ENCODE results near the gene TRMU.

The TRMU gene

GRCh38 chr22:46319319-46319718, 16.2 kb upstream of the TRMU start:
- no peaks in the 10 kb centered on the region for H3K27me3 ChIP-seq
- peaks cover 100% of the 10 kb centered on the region for H3K36me3 ChIP-seq
- H4K20me1 ChIP-seq = peaks cover 41% of the 10 kb centered on the region; the same call in 1 of the 2 replicates
- no peak overlapping the region for H3K4me2 ChIP-seq
- no peak overlapping the region for H3K27ac ChIP-seq
- no peak overlapping the region; the same call in 1 of the 2 replicates for H3K9ac ChIP-seq
- no peak for TF ChIP-seq Cebpa-rat (IDR thresholded peaks at IDR 0.05)
- no peak overlapping the region for H3K4me3 ChIP-seq
- H3K4me1 ChIP-seq = no peaks in the 10 kb centered on the region
- H3K9me3 ChIP-seq = no peaks in the 10 kb centered on the region

GRCh38 chr22:46320166-46320710, 15.3 kb upstream of the TRMU start:
- no peak overlapping the region for H3K27ac ChIP-seq
- peaks cover 100% of the 10 kb centered on the region for H3K36me3 ChIP-seq
- H3K4me1 ChIP-seq = no peaks in the 10 kb centered on the region
- no peaks in the 10 kb centered on the region for H3K27me3 ChIP-seq
- TF ChIP-seq Cebpa-rat (IDR thresholded peaks at IDR 0.05) = no peak
- 0 out of 2 replicates have a peak overlapping the region, but pooled peaks have one; percentile 19 for H3K9ac ChIP-seq
- no peak overlapping the region for H3K4me3 ChIP-seq
- H4K20me1 ChIP-seq = peaks cover 41% of the 10 kb centered on the region; the same call in 1 of the 2 replicates
- no peaks in the 10 kb centered on the region for H3K9me3 ChIP-seq
- H3K4me2 ChIP-seq = no peak overlapping the region

DNA sequence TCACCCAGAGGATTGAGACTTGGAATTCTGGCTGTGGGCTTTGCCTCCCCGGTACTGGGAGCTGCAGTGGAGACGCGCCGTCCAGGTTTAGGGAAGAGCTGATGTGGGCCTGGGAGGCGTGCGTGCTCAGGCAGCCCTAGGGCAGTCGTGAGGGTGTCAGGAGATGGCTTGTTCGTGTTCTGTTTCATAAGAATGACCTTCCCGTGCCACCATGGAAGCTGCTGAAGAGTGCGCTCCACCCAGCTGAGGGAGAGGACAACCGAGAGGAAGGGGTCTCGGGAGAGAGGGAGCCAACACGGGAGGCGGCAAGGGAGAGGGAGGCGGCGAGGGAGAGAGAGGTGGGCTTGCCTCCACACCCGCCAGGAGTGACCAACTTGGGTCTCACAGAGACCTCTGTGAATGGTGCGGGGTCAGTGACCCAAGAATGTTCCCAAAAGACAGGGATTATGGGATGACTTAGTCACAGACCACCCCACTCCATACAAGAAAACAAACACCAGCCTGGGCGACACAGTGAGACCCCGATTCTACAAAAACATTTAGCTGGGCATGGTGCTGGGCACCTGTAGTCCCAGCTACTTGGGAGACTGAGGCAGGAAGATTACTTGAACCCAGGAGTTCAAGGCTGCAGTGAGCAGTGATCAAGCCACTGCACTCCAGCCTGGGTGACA, 14.7 kb upstream of the TRMU start:
- Histone ChIP-seq H4K20me1 (peaks cover 41% of the 10 kb centered on the region; the same call in 1 of the 2 replicates), H3K36me3 (peaks cover 100% of the 10 kb centered on the region), H3K4me1 (no peaks in the 10 kb centered on the region), H3K4me3 (no peak overlapping the region), H3K9ac (peak overlapping the region; percentile 19; the same call in 1 of the 2 replicates), H3K27me3 (no peaks in the 10 kb centered on the region), H3K4me2 (no peak overlapping the region), H3K27ac (no peak overlapping the region), H3K9me3 (no peaks in the 10 kb centered on the region)
- TF ChIP-seq Cebpa-rat (IDR thresholded peaks at IDR 0.05) = no peak

- H3K4me1 ChIP-seq = no peaks in the 10 kb centered on the region
- H3K9ac ChIP-seq = no peak overlapping the region
- no peaks in the 10 kb centered on the region for H3K9me3 ChIP-seq
- no peak for TF ChIP-seq Cebpa-rat (IDR thresholded peaks at IDR 0.05)
- H3K4me2 ChIP-seq = no peak overlapping the region
- no peaks in the 10 kb centered on the region for H3K27me3 ChIP-seq
- no peak overlapping the region for H3K4me3 ChIP-seq
- peaks cover 100% of the 10 kb centered on the region for H3K36me3 ChIP-seq
- H4K20me1 ChIP-seq = peaks cover 41% of the 10 kb centered on the region; the same call in 1 of the 2 replicates
- H3K27ac ChIP-seq = no peak overlapping the region
Measured at GRCh38 chr22:46322711-46323110, 12.8 kb upstream of the TRMU start.

- H3K4me1 ChIP-seq = no peaks in the 10 kb centered on the region
- H3K4me2 ChIP-seq = no peak overlapping the region
- H4K20me1 ChIP-seq = peaks cover 41% of the 10 kb centered on the region; the same call in 1 of the 2 replicates
- H3K9me3 ChIP-seq = no peaks in the 10 kb centered on the region
- H3K36me3 ChIP-seq = peaks cover 100% of the 10 kb centered on the region
- H3K27ac ChIP-seq = no peak overlapping the region
- no peak overlapping the region for H3K4me3 ChIP-seq
- no peak overlapping the region for H3K9ac ChIP-seq
- no peak for TF ChIP-seq Cebpa-rat (IDR thresholded peaks at IDR 0.05)
- no peaks in the 10 kb centered on the region for H3K27me3 ChIP-seq
Measured at GRCh38 chr22:46323162-46323561, 12.4 kb upstream of the TRMU start.

GRCh38 chr22:46326066-46326680, 9.3 kb upstream of the TRMU start:
- Histone ChIP-seq H3K4me3 (no peak overlapping the region), H3K36me3 (peaks cover 100% of the 10 kb centered on the region)
- TF ChIP-seq Cebpa-rat (IDR thresholded peaks at IDR 0.05) = no peak

DNA sequence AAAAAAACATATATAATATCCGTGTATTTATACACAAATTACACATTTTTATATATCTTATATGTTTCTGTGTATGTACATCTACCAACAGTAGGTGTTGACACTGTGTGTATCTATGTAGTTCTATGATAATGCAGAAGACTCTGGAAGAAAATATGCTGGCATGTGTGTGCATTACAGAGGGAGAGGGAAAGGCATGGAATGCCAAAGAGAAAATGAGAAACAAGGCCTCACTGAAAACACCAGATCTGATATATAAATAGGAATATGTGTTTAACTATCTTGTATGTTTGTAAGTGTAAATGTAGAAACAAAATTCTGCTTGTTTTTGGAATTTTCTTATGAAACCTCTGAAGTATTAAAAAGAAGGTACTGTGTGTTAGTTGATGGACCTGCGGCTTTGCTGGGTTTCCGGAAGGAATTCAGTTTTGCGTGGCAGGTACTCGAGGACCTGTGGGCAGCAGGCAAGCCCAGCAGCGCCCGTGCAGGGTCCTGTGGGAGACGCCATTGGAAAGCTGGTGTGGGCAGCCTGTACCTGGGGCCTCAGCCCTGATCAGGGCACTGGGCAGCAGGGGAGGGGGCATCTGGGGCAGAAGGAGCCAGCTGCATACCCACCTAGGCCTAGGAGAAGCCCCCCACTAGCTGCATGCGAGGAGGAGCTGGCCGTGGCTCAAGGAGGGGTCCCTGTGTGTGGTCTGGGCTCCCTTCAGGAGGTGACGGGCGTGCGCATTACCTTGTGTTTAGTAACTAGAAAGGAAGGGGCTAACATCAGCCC, 7.6 kb upstream of the TRMU start:
- Histone ChIP-seq H3K36me3 (peaks cover 100% of the 10 kb centered on the region), H3K27ac (no peak overlapping the region), H3K9ac (no peak overlapping the region), H3K27me3 (no peaks in the 10 kb centered on the region), H4K20me1 (peaks cover 5% of the 10 kb centered on the region; the same call in 1 of the 2 replicates), H3K4me1 (no peaks in the 10 kb centered on the region), H3K4me2 (no peak overlapping the region), H3K4me3 (no peak overlapping the region), H3K9me3 (no peaks in the 10 kb centered on the region)
- no peak for TF ChIP-seq Cebpa-rat (IDR thresholded peaks at IDR 0.05)

More at GRCh38 chr22:46326066-46326680, 9.3 kb upstream of the TRMU start:
- no peak overlapping the region for H3K9ac ChIP-seq
- H3K27ac ChIP-seq = no peak overlapping the region
- no peak overlapping the region for H3K4me2 ChIP-seq
- no peaks in the 10 kb centered on the region for H3K4me1 ChIP-seq
- no peaks in the 10 kb centered on the region for H3K27me3 ChIP-seq
- H4K20me1 ChIP-seq = peaks cover 18% of the 10 kb centered on the region; the same call in 1 of the 2 replicates
- no peaks in the 10 kb centered on the region for H3K9me3 ChIP-seq

- no peaks in the 10 kb centered on the region for H3K4me1 ChIP-seq
- no peak overlapping the region for H3K27ac ChIP-seq
- no peaks in the 10 kb centered on the region for H4K20me1 ChIP-seq
- H3K4me2 ChIP-seq = no peak overlapping the region
- no peaks in the 10 kb centered on the region for H3K9me3 ChIP-seq
- no peak overlapping the region for H3K9ac ChIP-seq
- no peak for TF ChIP-seq Cebpa-rat (IDR thresholded peaks at IDR 0.05)
- peaks cover 97% of the 10 kb centered on the region for H3K36me3 ChIP-seq
- H3K4me3 ChIP-seq = no peak overlapping the region
- no peaks in the 10 kb centered on the region for H3K27me3 ChIP-seq
Measured at GRCh38 chr22:46328797-46329196, 6.7 kb upstream of the TRMU start.

DNA sequence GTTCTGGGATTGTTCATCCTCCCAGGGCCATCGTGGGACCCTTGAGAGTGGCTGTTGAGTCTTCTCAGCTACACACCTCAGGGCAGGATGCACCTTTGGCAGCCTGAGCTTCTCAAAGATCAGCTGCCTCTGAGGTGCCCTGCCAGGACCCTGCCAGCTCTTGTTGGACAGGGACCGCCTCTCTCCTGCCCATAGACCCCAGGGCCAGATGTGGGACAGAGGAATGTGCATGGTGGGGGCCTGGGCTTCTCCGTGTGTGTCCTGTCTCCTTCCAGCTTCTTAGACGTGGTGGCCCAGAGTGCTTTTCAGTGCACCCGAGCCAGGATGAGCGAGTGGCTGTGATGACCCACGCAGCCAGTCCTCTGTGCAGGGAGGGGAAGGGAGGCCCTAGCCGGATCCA, 5.9 kb upstream of the TRMU start:
- Histone ChIP-seq H3K27me3 (no peaks in the 10 kb centered on the region), H4K20me1 (no peaks in the 10 kb centered on the region), H3K36me3 (peaks cover 89% of the 10 kb centered on the region), H3K9me3 (no peaks in the 10 kb centered on the region), H3K9ac (no peak overlapping the region), H3K27ac (no peak overlapping the region), H3K4me2 (no peak overlapping the region), H3K4me1 (peaks cover 4% of the 10 kb centered on the region), H3K4me3 (no peak overlapping the region)
- no peak for TF ChIP-seq Cebpa-rat (IDR thresholded peaks at IDR 0.05)
